GM10248 (cell line): Measurements from ENCODE around the gene MYO1C.
"Not testable (repeated sequence)": the region's sequence is repeated elsewhere in the genome, so short reads cannot be mapped to it uniquely, and the experiment has no call there.

Source experiments
- CTCF ChIA-PET: fragments of 300-600 bp; sonication (Branson Sonifier 250); formaldehyde crosslinking; extraction: SDS; loops from one replicate; lab custom pipeline; 2021; ENCODE audit warnings: antibody characterized with exemption; lab: Yijun Ruan, JAX
- POLR2A ChIA-PET: fragments of 350-650 bp; sonication (Branson Sonifier 250); formaldehyde crosslinking; extraction: SDS; loops from one replicate; lab custom pipeline; 2020; ENCODE audit warnings: antibody characterized with exemption; lab: Yijun Ruan, JAX
- DNase-seq: peaks from one replicate; pipeline ENCODE4 v3.0.0; 2012; ENCODE audit errors: extremely low spot score
- CTCF ChIP-seq: IDR thresholded peaks from 2 replicates; pipeline ENCODE4 v1.5.1; 2012; ENCODE audit warnings: mild to moderate bottlenecking, low read depth; ENCODE audit errors: extremely low read depth, missing control alignments, control extremely low read depth

Gene MYO1C

GRCh38 chr17:1423456-1424135 is 68.9 kb downstream of the MYO1C start:
- ChIA-PET CTCF (interaction anchor here (1.0 to 2.3 kb wide), 5 partner anchors 9 to 151 kb away, joined by 3 to 7 read pairs (median 3); no protein-coding TSS in a partner anchor), POLR2A (interaction anchor here (0.6 kb wide), 2 partner anchors 51 to 65 kb away, joined by 3 read pairs; no protein-coding TSS in a partner anchor)
- no peak for TF ChIP-seq CTCF
- DNase-seq = no peak

- no peak for DNase-seq
- no peak for TF ChIP-seq CTCF
- CTCF ChIA-PET = interaction anchor here (2.3 kb wide), 1 partner anchor 9 kb away, joined by 7 read pairs; no protein-coding TSS in a partner anchor
- POLR2A ChIA-PET = no interaction called here
Measured at GRCh38 chr17:1422885-1423284, 69.6 kb downstream of the MYO1C start.

GRCh38 chr17:1421470-1421869 is 71.0 kb downstream of the MYO1C start:
- ChIA-PET CTCF (no interaction called here), POLR2A (no interaction called here)
- DNase-seq = no peak
- no peak for TF ChIP-seq CTCF

GRCh38 chr17:1420981-1421380 is 71.5 kb downstream of the MYO1C start:
- POLR2A ChIA-PET = no interaction called here
- CTCF ChIA-PET = no interaction called here
- no peak for TF ChIP-seq CTCF
- no peak for DNase-seq

- ChIA-PET CTCF (no interaction called here), POLR2A (no interaction called here)
- TF ChIP-seq CTCF = no peak
- no peak for DNase-seq
Measured at GRCh38 chr17:1420163-1420562, 72.3 kb downstream of the MYO1C start.

- DNase-seq, POLR2A ChIA-PET: not testable (repeated sequence)
- CTCF ChIA-PET = interaction anchor here (1.4 kb wide), 1 partner anchor 53 kb away, joined by 4 read pairs; no protein-coding TSS in a partner anchor
Measured at GRCh38 chr17:1418476-1418875, 74.0 kb downstream of the MYO1C start.

GRCh38 chr17:1416414-1416813 is 76.1 kb downstream of the MYO1C start:
- ChIA-PET CTCF (no interaction called here), POLR2A (interaction anchor here (0.6 kb wide), 1 partner anchor 26 kb away, joined by 3 read pairs; no protein-coding TSS in a partner anchor)
- DNase-seq = no peak
- TF ChIP-seq CTCF = no peak
